HepG2 (cell line): ENCODE measurements around the gene CCNO. TPM values are rescaled to one million over a fixed set of nuclear protein-coding genes. Genes with fewer than 3 reads are reported as not detected.

Source experiments
- ATAC-seq: fragments of 200-7000 bp; cut with Tn5 transposase; 3 replicates; pipeline ENCODE4 v1.9.1; 2020; ENCODE audit warnings: mild to moderate bottlenecking, moderate library complexity
- BruUV-seq: library from RNA; stranded (reverse); fragments of 400-500 nt; replicated peaks from 2 replicates; lab custom pipeline; 2021; lab: Mats Ljungman, UMichigan
- CTCF ChIA-PET: fragments of 300-600 bp; formaldehyde crosslinking; extraction: SDS; loops from one replicate; lab custom pipeline; 2021; ENCODE audit warnings: low total read pairs, inconsistent platforms, low intra/inter-chr PET ratio; lab: Yijun Ruan, JAX
- POLR2A ChIA-PET: fragments of 350-600 bp; sonication (Branson Sonifier 250); formaldehyde crosslinking; loops from one replicate; lab custom pipeline; 2020; ENCODE audit warnings: antibody characterized with exemption, inconsistent platforms; lab: Yijun Ruan, JAX
- DNase-seq: peaks from one replicate; pipeline ENCODE4 v3.0.0-alpha.2; 2015; ENCODE audit warnings: low spot score
- FAIRE-seq: peaks from 3 replicates; lab custom pipeline; 2011; peaks lifted over from hg19 to GRCh38; lab: Jason Lieb, UNC
- H2AFZ ChIP-seq: one replicate; pipeline ENCODE4 v1.6.1; 2011; ENCODE audit warnings: low read length, inconsistent platforms
- H3K27ac ChIP-seq: fragments of 300-600 bp; 3 replicates; pipeline ENCODE4 v1.8.0; 2011; ENCODE audit warnings: mixed run types, mild to moderate bottlenecking, mixed read lengths, low read length, inconsistent platforms; ENCODE audit not compliant: insufficient read depth; ENCODE audit errors: extremely low read length
- H3K27me3 ChIP-seq, 2 experiments: fragments of 200-600 bp in 1 of 2; 2 replicates in 1 of 2; 3 replicates in 1 of 2; pipeline versions ENCODE4 v1.6.0 to v1.8.0; 2011; ENCODE audit warnings: low read length in 2 of 2, mild to moderate bottlenecking in 2 of 2, moderate library complexity in 2 of 2, inconsistent platforms in 1 of 2; ENCODE audit not compliant: insufficient read depth in 2 of 2, control insufficient read depth in 1 of 2
- H3K36me3 ChIP-seq, 2 experiments: fragments of 200-600 bp in 1 of 2; replicated peaks in 1 of 2; 2 replicates in 1 of 2; 3 replicates in 1 of 2; pipeline versions ENCODE4 v1.5.1 to v1.8.0; 2011; ENCODE audit warnings: low read length in 2 of 2, inconsistent platforms in 1 of 2; ENCODE audit not compliant: insufficient read depth in 2 of 2, control insufficient read depth in 1 of 2
- H3K4me1 ChIP-seq: 2 replicates; pipeline ENCODE4 v1.5.1; 2012; ENCODE audit warnings: low read length, inconsistent platforms; ENCODE audit not compliant: insufficient read depth
- H3K4me2 ChIP-seq: 2 replicates; pipeline ENCODE4 v1.6.0; 2011; ENCODE audit warnings: low read depth, low read length, inconsistent platforms
- H3K4me3 ChIP-seq, 3 experiments: fragments of 200-600 bp in 1 of 3; sonication (generic), shearing (Covaris generic) in 1 of 3; replicated peaks in 1 of 3; 2 replicates each; pipeline ENCODE4 v1.5.1; 2011 to 2016; ENCODE audit warnings: low read length in 3 of 3, inconsistent platforms in 2 of 3, low read depth in 2 of 3, mild to moderate bottlenecking in 2 of 3, control low read depth in 1 of 3, mixed read lengths in 1 of 3; ENCODE audit not compliant: insufficient read depth in 1 of 3
- H3K79me2 ChIP-seq: one replicate; pipeline ENCODE4 v1.6.1; 2011; ENCODE audit warnings: low read length, inconsistent platforms; ENCODE audit not compliant: insufficient read depth
- H3K9ac ChIP-seq: 2 replicates; pipeline ENCODE4 v1.6.0; 2011; ENCODE audit warnings: mild to moderate bottlenecking, low read depth, low read length, inconsistent platforms; ENCODE audit not compliant: insufficient read depth
- H3K9me3 ChIP-seq: 2 replicates; pipeline ENCODE4 v1.5.1; 2012; ENCODE audit warnings: mild to moderate bottlenecking, low read length
- H4K20me1 ChIP-seq: 2 replicates; pipeline ENCODE4 v1.6.0; 2011; ENCODE audit warnings: inconsistent platforms, mild to moderate bottlenecking, low read length, moderate library complexity; ENCODE audit not compliant: insufficient read depth
- FIP1L1 ChIP-seq: fragments of 200-400 bp; formaldehyde crosslinking; IDR thresholded peaks from 2 replicates; pipeline ENCODE4 v1.6.1; 2018; ENCODE audit warnings: low read depth, mild to moderate bottlenecking, low read length, moderate library complexity, borderline replicate concordance; ENCODE audit not compliant: insufficient read depth
- JDP2 ChIP-seq: sonication (generic); formaldehyde crosslinking; IDR thresholded peaks from 2 replicates; pipeline ENCODE4 v1.8.1; 2022; ENCODE audit warnings: missing genetic modification reagents, borderline replicate concordance
- PAXIP1 ChIP-seq: sonication (generic); formaldehyde crosslinking; conservative IDR thresholded peaks from 2 replicates; pipeline ENCODE4 v1.4.0; 2020; ENCODE audit warnings: mild to moderate bottlenecking, missing genetic modification reagents, moderate library complexity
- SMARCC2 ChIP-seq: fragments of 450-650 bp; IDR thresholded peaks from 2 replicates; pipeline ENCODE4 v1.6.1; 2017; ENCODE audit warnings: antibody characterized with exemption, mild to moderate bottlenecking
- ZNF572 ChIP-seq: sonication (generic); formaldehyde crosslinking; IDR thresholded peaks from 2 replicates; pipeline ENCODE4 v1.5.1; 2020; ENCODE audit warnings: mild to moderate bottlenecking, missing genetic modification reagents
- ZNF709 ChIP-seq: sonication (generic); formaldehyde crosslinking; IDR thresholded peaks from 2 replicates; pipeline ENCODE4 v1.5.0; 2020; ENCODE audit warnings: mild to moderate bottlenecking, missing genetic modification reagents
- ZSCAN29 ChIP-seq: sonication (generic); formaldehyde crosslinking; conservative IDR thresholded peaks from 2 replicates; pipeline ENCODE4 v1.4.0; 2020; ENCODE audit warnings: mild to moderate bottlenecking, missing genetic modification reagents
- WGBS: methylation state at CpG from one replicate; pipeline ENCODE4 v1.1.6; 2017; ENCODE audit warnings: low lambda C conversion rate; 5-methylcytosine and 5-hydroxymethylcytosine counted together
- in situ Hi-C: cut with HindIII; loops from 2 replicates; pipeline ENCODE4 v1.10.0; 2017; ENCODE audit warnings: low pct_unique_long_range_greater_than_20kb; ENCODE audit not compliant: extremely low pct_ligation_motif_present
- intact Hi-C: fragments of 100-400 bp; cut with micrococcal nuclease; formaldehyde crosslinking; loops from one replicate; pipeline ENCODE4 v1.10.0; 2022; ENCODE audit not compliant: unreplicated experiment
- polyA plus RNA-seq, 8 experiments: library from polyadenylated mRNA; depleted of rRNA in 3 of 8; stranded (reverse) in 7 of 8; unstranded in 1 of 8; fragments of >200 nt; fragmentation: Illumina TruSeq in 4 of 8; extraction: Trizol in 4 of 8; gene quantifications; 2 replicates each; pipeline versions ENCODE4 v1.2.1 to v1.2.3, GENCODE V29; 2011 to 2016; ENCODE audit warnings: low read depth in 4 of 8, missing spikeins in 1 of 8, mixed read lengths in 1 of 8; ENCODE audit not compliant: insufficient read depth in 1 of 8
- total RNA-seq, 5 experiments: library from RNA; depleted of rRNA; stranded (reverse); fragments of >200 nt; fragmentation: Illumina TruSeq; extraction: Trizol; gene quantifications; 2 replicates each; pipeline ENCODE4 v1.2.3, GENCODE V29; 2016; ENCODE audit warnings: low read depth in 1 of 5
- TF ChIP-seq, protein P1 (sequence below): sonication (generic); formaldehyde crosslinking; IDR thresholded peaks from 2 replicates; pipeline ENCODE4 v1.5.0; 2020; ENCODE audit warnings: missing genetic modification reagents
- TF ChIP-seq, protein P2 (sequence below): sonication (generic); formaldehyde crosslinking; IDR thresholded peaks from 2 replicates; pipeline ENCODE4 v1.8.1; 2023; ENCODE audit warnings: missing genetic modification reagents, inconsistent platforms, borderline replicate concordance

Gene CCNO
- total and polyA plus RNA-seq, 2 of the 13 experiments (the other 11 are each of a cell fraction or from before 2014, with no cell fraction given) = 0.07 TPM; not detected in 1

DNA sequence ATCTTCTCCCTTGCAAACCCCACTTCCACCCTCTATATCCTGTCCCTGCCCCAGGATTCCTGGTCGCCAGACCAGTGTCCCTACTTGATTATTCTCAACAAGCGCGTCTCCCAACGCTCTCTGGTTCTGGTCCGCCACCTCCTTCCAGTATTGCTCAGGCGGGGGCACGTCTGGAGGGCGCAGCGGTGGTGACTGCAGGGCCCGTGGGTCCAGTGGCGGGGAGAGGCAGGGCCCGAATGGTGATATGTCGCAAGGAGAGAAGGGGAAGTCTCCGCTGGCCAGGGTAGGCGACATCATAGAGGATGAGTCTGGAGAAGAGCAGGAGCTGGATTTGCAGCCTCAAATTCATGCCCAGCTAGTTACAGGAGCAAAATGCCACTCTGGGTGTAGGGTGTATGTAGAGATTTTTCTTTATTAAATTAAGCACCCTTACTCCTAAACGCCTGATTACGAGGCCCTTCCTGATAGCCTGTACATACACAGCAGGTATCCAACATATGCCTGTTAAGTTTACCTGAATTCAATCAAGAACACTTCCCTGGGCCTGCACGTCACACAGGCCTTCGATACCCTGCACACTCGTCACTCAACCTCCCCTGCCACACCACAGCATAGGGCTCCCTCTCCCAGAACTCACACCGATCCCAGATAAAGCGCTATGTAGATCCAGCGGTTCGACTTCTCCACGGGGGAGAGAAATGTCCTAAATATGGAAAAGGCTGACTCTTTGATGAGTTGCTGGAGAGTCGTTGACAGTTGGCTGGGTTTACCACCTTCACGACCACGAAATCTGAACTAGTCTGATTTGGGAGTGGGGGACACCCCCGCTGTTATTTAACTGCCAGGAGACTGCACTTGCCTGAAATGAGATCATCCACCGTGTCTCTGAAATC lies 11.1 kb downstream of the CCNO start:
- no peaks in the 10 kb centered on the region for H3K9me3 ChIP-seq
- no peaks in the 10 kb centered on the region for H4K20me1 ChIP-seq
- POLR2A ChIA-PET = no interaction called here
- H3K4me1 ChIP-seq = no peaks in the 10 kb centered on the region
- no peak for ATAC-seq
- no peak overlapping the region for H3K4me2 ChIP-seq
- H3K27me3 ChIP-seq = peaks cover 1 to 25% of the 10 kb centered on the region in 2 experiments; a peak in 4 of 5 replicates
- no TSS peak for BruUV-seq
- WGBS = 58% methylated on average over 30 of the region's 30 CpGs
- TF ChIP-seq ZSCAN29 (CRISPR knock-in tag) (no peak), ZNF572 (no peak), SMARCC2 (no peak), ZNF709 (no peak), PAXIP1 (CRISPR knock-in tag) (no peak), JDP2 (no peak), FIP1L1 (no peak)
- TF ChIP-seq, protein P1, sequence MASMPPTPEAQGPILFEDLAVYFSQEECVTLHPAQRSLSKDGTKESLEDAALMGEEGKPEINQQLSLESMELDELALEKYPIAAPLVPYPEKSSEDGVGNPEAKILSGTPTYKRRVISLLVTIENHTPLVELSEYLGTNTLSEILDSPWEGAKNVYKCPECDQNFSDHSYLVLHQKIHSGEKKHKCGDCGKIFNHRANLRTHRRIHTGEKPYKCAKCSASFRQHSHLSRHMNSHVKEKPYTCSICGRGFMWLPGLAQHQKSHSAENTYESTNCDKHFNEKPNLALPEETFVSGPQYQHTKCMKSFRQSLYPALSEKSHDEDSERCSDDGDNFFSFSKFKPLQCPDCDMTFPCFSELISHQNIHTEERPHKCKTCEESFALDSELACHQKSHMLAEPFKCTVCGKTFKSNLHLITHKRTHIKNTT (CRISPR knock-in tag) = no peak
- TF ChIP-seq, protein P2, sequence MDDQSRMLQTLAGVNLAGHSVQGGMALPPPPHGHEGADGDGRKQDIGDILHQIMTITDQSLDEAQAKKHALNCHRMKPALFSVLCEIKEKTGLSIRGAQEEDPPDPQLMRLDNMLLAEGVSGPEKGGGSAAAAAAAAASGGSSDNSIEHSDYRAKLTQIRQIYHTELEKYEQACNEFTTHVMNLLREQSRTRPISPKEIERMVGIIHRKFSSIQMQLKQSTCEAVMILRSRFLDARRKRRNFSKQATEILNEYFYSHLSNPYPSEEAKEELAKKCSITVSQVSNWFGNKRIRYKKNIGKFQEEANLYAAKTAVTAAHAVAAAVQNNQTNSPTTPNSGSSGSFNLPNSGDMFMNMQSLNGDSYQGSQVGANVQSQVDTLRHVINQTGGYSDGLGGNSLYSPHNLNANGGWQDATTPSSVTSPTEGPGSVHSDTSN (CRISPR knock-in tag) = no peak
- TF ChIP-seq, all 625 proteins: peak for 0
- CTCF ChIA-PET = no interaction called here
- DNase-seq = no peak
- no peak overlapping the region for H2AFZ ChIP-seq
- no peaks in the 10 kb centered on the region for H3K79me2 ChIP-seq
- H3K4me3 ChIP-seq = no peak overlapping the region
- no peak overlapping the region for H3K27ac ChIP-seq
- no peak for FAIRE-seq
- H3K36me3 ChIP-seq = no peaks in the 10 kb centered on the region
- no peak overlapping the region for H3K9ac ChIP-seq
- in situ Hi-C loops = no loop called here
- intact Hi-C loops = no loop called here
